GM23338 (cell line): ENCODE results near the gene SMIM26. TPM values are rescaled to one million over a fixed set of nuclear protein-coding genes. Genes with fewer than 3 reads are reported as not detected.

Source experiments
- ATAC-seq: fragments of 200-7000 bp; cut with Tn5 transposase; 3 replicates; pipeline ENCODE4 v1.9.1; 2020
- DNase-seq: peaks from one replicate; pipeline ENCODE4 v3.0.0-alpha.2; 2015; ENCODE audit warnings: low spot score
- H2AFZ ChIP-seq: fragments of 200-600 bp; sonication (generic); 2 replicates; pipeline ENCODE4 v1.8.0; 2016; ENCODE audit warnings: antibody characterized with exemption, mild to moderate bottlenecking, moderate library complexity
- H3F3A ChIP-seq: fragments of 200-600 bp; sonication (generic); replicated peaks from 2 replicates; pipeline ENCODE4 v1.8.0; 2017; ENCODE audit warnings: antibody characterized with exemption, mixed run types, low read depth
- H3K27ac ChIP-seq: fragments of 200-600 bp; sonication (generic); 2 replicates; pipeline ENCODE4 v1.6.1; 2016; ENCODE audit warnings: low read depth
- H3K27me3 ChIP-seq: fragments of 200-600 bp; sonication (generic); 2 replicates; pipeline ENCODE4 v1.8.0; 2016; ENCODE audit warnings: mild to moderate bottlenecking, mixed run types, moderate library complexity; ENCODE audit not compliant: insufficient read depth
- H3K36me3 ChIP-seq: fragments of 200-600 bp; sonication (generic); 2 replicates; pipeline ENCODE4 v1.8.0; 2016; ENCODE audit warnings: mild to moderate bottlenecking; ENCODE audit not compliant: insufficient read depth
- H3K4me1 ChIP-seq: fragments of 200-600 bp; sonication (generic); 2 replicates; pipeline ENCODE4 v1.8.0; 2016; ENCODE audit warnings: mild to moderate bottlenecking, moderate library complexity; ENCODE audit not compliant: insufficient read depth
- H3K4me2 ChIP-seq: fragments of 200-600 bp; sonication (generic); 2 replicates; pipeline ENCODE4 v1.7.1; 2017; ENCODE audit warnings: mixed run types
- H3K4me3 ChIP-seq: fragments of 200-600 bp; sonication (generic); 2 replicates; pipeline ENCODE4 v1.6.1; 2016; ENCODE audit warnings: mixed run types
- H3K79me2 ChIP-seq: fragments of 200-600 bp; sonication (generic); replicated peaks from 2 replicates; pipeline ENCODE4 v1.8.0; 2017; ENCODE audit warnings: mild to moderate bottlenecking; ENCODE audit not compliant: insufficient read depth
- H3K9me2 ChIP-seq: fragments of 200-600 bp; sonication (generic); 2 replicates; pipeline ENCODE4 v1.8.0; 2017; ENCODE audit not compliant: insufficient read depth
- H4K20me1 ChIP-seq: fragments of 200-600 bp; sonication (generic); replicated peaks from 2 replicates; pipeline ENCODE4 v1.8.0; 2017; ENCODE audit warnings: mild to moderate bottlenecking; ENCODE audit not compliant: insufficient read depth
- H3K27ac Mint-ChIP-seq: 2 replicates; pipeline ENCODE4 v1.8.0; 2020; ENCODE audit warnings: inconsistent platforms, mild to moderate bottlenecking, moderate library complexity, mixed read lengths
- H3K27me3 Mint-ChIP-seq: 3 replicates; pipeline ENCODE4 v1.8.0; 2022; ENCODE audit warnings: low read depth, mild to moderate bottlenecking, moderate library complexity, mixed read lengths, inconsistent platforms; ENCODE audit not compliant: insufficient read depth, poor library complexity
- H3K36me3 Mint-ChIP-seq: 3 replicates; pipeline ENCODE4 v1.8.0; 2021; ENCODE audit warnings: low read depth, mild to moderate bottlenecking, inconsistent platforms, moderate library complexity, mixed read lengths
- H3K4me1 Mint-ChIP-seq: 3 replicates; pipeline ENCODE4 v1.8.0; 2020; ENCODE audit warnings: mild to moderate bottlenecking, inconsistent platforms, mixed read lengths
- H3K4me3 Mint-ChIP-seq: 3 replicates; pipeline ENCODE4 v1.8.0; 2021; ENCODE audit warnings: moderate library complexity, mild to moderate bottlenecking, inconsistent platforms, mixed read lengths
- H3K9me3 Mint-ChIP-seq: 3 replicates; pipeline ENCODE4 v1.8.0; 2020; ENCODE audit warnings: moderate library complexity, mild to moderate bottlenecking, inconsistent platforms, mixed read lengths
- EZH2 ChIP-seq: fragments of 200-600 bp; sonication (generic); IDR thresholded peaks from one replicate; pipeline ENCODE4 v1.8.0; 2017; ENCODE audit warnings: antibody characterized with exemption, mild to moderate bottlenecking, low read depth; ENCODE audit not compliant: unreplicated experiment
- EZH2phosphoT487 ChIP-seq: fragments of 200-600 bp; sonication (generic); IDR thresholded peaks from one replicate; pipeline ENCODE4 v1.8.1; 2018; ENCODE audit warnings: antibody characterized with exemption; ENCODE audit not compliant: unreplicated experiment
- JUNB ChIP-seq: IDR thresholded peaks from one replicate; pipeline ENCODE4 v1.6.1; 2016; ENCODE audit warnings: antibody characterized with exemption; ENCODE audit not compliant: unreplicated experiment
- NANOG ChIP-seq: IDR thresholded peaks from 2 replicates; pipeline ENCODE4 v1.6.1; 2016; ENCODE audit warnings: antibody characterized with exemption, borderline replicate concordance
- STAT1 ChIP-seq: IDR thresholded peaks from one replicate; pipeline ENCODE4 v1.6.1; 2016; ENCODE audit warnings: antibody characterized with exemption; ENCODE audit not compliant: unreplicated experiment
- ZNF114 ChIP-seq: fragments of 250-450 bp; sonication (Bioruptor Pico); IDR thresholded peaks from 2 replicates; pipeline ENCODE4 v1.5.0; 2020; ENCODE audit warnings: mild to moderate bottlenecking, moderate library complexity
- polyA plus RNA-seq: library from polyadenylated mRNA; unstranded; fragments of >200 nt; fragmentation: Nextera tagmentation; extraction: Ambion mirVana; gene quantifications from 2 replicates; pipeline ENCODE4 v1.2.1, GENCODE V29; 2016
- total RNA-seq: library from RNA; depleted of rRNA; stranded (reverse); fragments of >200 nt; shearing (Covaris generic); gene quantifications from 2 replicates; pipeline ENCODE4 v1.2.3, GENCODE V29; 2014
- TF ChIP-seq, protein P1 (sequence below), 2 experiments: fragments of 200-600 bp in 1 of 2; sonication (generic) in 1 of 2; conservative IDR thresholded peaks; 2 replicates each; pipeline versions ENCODE4 v1.5.1 to v1.6.1; 2016 to 2017; ENCODE audit warnings: antibody characterized with exemption in 2 of 2, low read depth in 2 of 2, mild to moderate bottlenecking in 2 of 2, moderate library complexity in 1 of 2
- TF ChIP-seq, protein P2 (sequence below): fragments of 250-450 bp; sonication (Bioruptor Pico); IDR thresholded peaks from 2 replicates; pipeline ENCODE4 v1.5.0; 2020; ENCODE audit warnings: mild to moderate bottlenecking, moderate library complexity
- TF ChIP-seq, protein P3 (sequence below): IDR thresholded peaks from 2 replicates; pipeline ENCODE4 v1.6.1; 2016; ENCODE audit warnings: antibody characterized with exemption

The SMIM26 gene
- total and polyA plus RNA-seq, 2 experiments from 2014 or later, result 94.3 to 308 TPM

DNA sequence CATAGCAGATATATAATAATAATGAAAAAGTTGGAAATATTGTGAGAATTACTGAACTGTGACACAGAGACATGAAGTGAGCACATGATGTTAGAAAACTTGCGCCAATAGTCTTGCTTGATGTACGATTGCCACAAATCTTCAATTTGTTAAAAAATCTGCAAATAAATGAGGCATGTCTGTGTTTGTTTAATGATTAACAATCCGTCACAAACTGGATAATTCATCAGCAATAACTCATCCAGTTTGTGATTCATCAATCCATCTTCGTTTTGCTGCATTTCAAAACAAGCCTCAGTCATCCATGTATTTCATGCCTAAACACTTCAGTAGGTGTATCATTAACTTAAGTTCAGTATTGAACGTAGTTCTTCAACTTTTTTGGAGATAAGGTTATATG, 25.5 kb upstream of the SMIM26 start:
- TF ChIP-seq, protein P1, sequence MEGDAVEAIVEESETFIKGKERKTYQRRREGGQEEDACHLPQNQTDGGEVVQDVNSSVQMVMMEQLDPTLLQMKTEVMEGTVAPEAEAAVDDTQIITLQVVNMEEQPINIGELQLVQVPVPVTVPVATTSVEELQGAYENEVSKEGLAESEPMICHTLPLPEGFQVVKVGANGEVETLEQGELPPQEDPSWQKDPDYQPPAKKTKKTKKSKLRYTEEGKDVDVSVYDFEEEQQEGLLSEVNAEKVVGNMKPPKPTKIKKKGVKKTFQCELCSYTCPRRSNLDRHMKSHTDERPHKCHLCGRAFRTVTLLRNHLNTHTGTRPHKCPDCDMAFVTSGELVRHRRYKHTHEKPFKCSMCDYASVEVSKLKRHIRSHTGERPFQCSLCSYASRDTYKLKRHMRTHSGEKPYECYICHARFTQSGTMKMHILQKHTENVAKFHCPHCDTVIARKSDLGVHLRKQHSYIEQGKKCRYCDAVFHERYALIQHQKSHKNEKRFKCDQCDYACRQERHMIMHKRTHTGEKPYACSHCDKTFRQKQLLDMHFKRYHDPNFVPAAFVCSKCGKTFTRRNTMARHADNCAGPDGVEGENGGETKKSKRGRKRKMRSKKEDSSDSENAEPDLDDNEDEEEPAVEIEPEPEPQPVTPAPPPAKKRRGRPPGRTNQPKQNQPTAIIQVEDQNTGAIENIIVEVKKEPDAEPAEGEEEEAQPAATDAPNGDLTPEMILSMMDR (conservative IDR thresholded peaks at IDR 0.05; ENCODE audit: low read depth in 2 of 2), result no peak
- TF ChIP-seq, protein P2, sequence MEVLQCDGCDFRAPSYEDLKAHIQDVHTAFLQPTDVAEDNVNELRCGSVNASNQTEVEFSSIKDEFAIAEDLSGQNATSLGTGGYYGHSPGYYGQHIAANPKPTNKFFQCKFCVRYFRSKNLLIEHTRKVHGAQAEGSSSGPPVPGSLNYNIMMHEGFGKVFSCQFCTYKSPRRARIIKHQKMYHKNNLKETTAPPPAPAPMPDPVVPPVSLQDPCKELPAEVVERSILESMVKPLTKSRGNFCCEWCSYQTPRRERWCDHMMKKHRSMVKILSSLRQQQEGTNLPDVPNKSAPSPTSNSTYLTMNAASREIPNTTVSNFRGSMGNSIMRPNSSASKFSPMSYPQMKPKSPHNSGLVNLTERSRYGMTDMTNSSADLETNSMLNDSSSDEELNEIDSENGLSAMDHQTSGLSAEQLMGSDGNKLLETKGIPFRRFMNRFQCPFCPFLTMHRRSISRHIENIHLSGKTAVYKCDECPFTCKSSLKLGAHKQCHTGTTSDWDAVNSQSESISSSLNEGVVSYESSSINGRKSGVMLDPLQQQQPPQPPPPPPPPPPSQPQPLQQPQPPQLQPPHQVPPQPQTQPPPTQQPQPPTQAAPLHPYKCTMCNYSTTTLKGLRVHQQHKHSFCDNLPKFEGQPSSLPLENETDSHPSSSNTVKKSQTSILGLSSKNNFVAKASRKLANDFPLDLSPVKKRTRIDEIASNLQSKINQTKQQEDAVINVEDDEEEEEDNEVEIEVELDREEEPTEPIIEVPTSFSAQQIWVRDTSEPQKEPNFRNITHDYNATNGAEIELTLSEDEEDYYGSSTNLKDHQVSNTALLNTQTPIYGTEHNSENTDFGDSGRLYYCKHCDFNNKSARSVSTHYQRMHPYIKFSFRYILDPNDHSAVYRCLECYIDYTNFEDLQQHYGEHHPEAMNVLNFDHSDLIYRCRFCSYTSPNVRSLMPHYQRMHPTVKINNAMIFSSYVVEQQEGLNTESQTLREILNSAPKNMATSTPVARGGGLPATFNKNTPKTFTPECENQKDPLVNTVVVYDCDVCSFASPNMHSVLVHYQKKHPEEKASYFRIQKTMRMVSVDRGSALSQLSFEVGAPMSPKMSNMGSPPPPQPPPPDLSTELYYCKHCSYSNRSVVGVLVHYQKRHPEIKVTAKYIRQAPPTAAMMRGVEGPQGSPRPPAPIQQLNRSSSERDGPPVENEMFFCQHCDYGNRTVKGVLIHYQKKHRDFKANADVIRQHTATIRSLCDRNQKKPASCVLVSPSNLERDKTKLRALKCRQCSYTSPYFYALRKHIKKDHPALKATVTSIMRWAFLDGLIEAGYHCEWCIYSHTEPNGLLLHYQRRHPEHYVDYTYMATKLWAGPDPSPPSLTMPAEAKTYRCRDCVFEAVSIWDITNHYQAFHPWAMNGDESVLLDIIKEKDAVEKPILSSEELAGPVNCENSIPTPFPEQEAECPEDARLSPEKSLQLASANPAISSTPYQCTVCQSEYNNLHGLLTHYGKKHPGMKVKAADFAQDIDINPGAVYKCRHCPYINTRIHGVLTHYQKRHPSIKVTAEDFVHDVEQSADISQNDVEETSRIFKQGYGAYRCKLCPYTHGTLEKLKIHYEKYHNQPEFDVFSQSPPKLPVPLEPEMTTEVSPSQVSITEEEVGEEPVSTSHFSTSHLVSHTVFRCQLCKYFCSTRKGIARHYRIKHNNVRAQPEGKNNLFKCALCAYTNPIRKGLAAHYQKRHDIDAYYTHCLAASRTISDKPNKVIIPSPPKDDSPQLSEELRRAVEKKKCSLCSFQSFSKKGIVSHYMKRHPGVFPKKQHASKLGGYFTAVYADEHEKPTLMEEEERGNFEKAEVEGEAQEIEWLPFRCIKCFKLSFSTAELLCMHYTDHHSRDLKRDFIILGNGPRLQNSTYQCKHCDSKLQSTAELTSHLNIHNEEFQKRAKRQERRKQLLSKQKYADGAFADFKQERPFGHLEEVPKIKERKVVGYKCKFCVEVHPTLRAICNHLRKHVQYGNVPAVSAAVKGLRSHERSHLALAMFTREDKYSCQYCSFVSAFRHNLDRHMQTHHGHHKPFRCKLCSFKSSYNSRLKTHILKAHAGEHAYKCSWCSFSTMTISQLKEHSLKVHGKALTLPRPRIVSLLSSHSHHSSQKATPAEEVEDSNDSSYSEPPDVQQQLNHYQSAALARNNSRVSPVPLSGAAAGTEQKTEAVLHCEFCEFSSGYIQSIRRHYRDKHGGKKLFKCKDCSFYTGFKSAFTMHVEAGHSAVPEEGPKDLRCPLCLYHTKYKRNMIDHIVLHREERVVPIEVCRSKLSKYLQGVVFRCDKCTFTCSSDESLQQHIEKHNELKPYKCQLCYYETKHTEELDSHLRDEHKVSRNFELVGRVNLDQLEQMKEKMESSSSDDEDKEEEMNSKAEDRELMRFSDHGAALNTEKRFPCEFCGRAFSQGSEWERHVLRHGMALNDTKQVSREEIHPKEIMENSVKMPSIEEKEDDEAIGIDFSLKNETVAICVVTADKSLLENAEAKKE (CRISPR knock-in tag), result no peak
- TF ChIP-seq, protein P3, sequence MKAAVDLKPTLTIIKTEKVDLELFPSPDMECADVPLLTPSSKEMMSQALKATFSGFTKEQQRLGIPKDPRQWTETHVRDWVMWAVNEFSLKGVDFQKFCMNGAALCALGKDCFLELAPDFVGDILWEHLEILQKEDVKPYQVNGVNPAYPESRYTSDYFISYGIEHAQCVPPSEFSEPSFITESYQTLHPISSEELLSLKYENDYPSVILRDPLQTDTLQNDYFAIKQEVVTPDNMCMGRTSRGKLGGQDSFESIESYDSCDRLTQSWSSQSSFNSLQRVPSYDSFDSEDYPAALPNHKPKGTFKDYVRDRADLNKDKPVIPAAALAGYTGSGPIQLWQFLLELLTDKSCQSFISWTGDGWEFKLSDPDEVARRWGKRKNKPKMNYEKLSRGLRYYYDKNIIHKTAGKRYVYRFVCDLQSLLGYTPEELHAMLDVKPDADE, result no peak
- TF ChIP-seq STAT1 (no peak), ZNF114 (CRISPR knock-in tag) (no peak), EZH2phosphoT487 (no peak), EZH2 (no peak), JUNB (no peak), NANOG (no peak)
- Mint-ChIP-seq H3K4me3 (no peak overlapping the region), H3K4me1 (no peaks in the 10 kb centered on the region), H3K9me3 (no peaks in the 10 kb centered on the region), H3K27ac (no peak overlapping the region), H3K27me3 (peaks cover 5% of the 10 kb centered on the region), H3K36me3 (peaks cover 62% of the 10 kb centered on the region)
- Histone ChIP-seq H3K4me2 (no peak overlapping the region), H3K27ac (no peak overlapping the region), H3K4me1 (no peaks in the 10 kb centered on the region), H3K79me2 (no peaks in the 10 kb centered on the region), H2AFZ (no peak overlapping the region), H3K4me3 (no peak overlapping the region), H3K27me3 (no peaks in the 10 kb centered on the region), H4K20me1 (peaks cover 5% of the 10 kb centered on the region; the same call in 1 of the 2 replicates), H3F3A (no peaks in the 10 kb centered on the region), H3K36me3 (peaks cover 19% of the 10 kb centered on the region), H3K9me2 (no peaks in the 10 kb centered on the region)
- no peak for ATAC-seq
- DNase-seq, result no peak
